GM12892 (cell line): ENCODE results near the gene UBASH3B.

Experiments
- POLR2A ChIP-seq: IDR thresholded peaks from 2 replicates; pipeline ENCODE4 v1.6.1; 2011; ENCODE audit warnings: low read depth, low read length, control low read depth
- POLR2AphosphoS5 ChIP-seq: IDR thresholded peaks from 2 replicates; pipeline ENCODE4 v1.6.1; 2011; ENCODE audit warnings: low read depth, low read length, control low read depth

GRCh38 chr11:122809866-122810265 is 154.3 kb downstream of the UBASH3B start:
- TF ChIP-seq POLR2A (no peak), POLR2AphosphoS5 (no peak)
